Measurements from ENCODE around the gene L3MBTL4. TPM values are rescaled to one million over a fixed set of nuclear protein-coding genes. Genes with fewer than 3 reads are reported as not detected.

The L3MBTL4 gene
- total RNA-seq, 1 experiment from 2014 or later: not detected

DNA sequence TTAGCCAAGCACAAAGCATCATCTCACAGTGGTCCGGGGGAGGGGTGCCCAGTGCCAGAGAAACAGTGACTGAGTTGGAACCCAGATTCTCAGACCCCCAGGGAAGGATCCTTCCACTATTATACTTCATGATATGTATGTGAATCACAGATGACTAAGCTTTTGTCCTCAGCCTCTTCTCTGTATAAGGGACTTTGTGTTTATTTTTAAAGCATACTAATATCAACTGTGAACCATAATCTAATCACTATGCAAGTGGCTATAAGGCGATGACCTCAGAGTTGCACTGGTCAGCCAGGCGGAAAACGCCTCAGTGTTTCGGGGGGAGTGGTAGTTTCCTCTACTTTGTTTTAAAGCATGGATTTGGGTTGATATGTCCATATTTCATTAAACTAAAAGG, 359.0 kb downstream of the L3MBTL4 start:
- TF ChIP-seq, protein P1, sequence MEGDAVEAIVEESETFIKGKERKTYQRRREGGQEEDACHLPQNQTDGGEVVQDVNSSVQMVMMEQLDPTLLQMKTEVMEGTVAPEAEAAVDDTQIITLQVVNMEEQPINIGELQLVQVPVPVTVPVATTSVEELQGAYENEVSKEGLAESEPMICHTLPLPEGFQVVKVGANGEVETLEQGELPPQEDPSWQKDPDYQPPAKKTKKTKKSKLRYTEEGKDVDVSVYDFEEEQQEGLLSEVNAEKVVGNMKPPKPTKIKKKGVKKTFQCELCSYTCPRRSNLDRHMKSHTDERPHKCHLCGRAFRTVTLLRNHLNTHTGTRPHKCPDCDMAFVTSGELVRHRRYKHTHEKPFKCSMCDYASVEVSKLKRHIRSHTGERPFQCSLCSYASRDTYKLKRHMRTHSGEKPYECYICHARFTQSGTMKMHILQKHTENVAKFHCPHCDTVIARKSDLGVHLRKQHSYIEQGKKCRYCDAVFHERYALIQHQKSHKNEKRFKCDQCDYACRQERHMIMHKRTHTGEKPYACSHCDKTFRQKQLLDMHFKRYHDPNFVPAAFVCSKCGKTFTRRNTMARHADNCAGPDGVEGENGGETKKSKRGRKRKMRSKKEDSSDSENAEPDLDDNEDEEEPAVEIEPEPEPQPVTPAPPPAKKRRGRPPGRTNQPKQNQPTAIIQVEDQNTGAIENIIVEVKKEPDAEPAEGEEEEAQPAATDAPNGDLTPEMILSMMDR (IDR thresholded peaks at IDR 0.05 in 2 of 3, conservative IDR thresholded peaks at IDR 0.05 in 1 of 3; ENCODE audit: borderline replicate concordance in 1 of 3, insufficient read depth in 1 of 3, low read depth in 2 of 3, low read length in 2 of 3): no peak
- TF ChIP-seq, protein P2, sequence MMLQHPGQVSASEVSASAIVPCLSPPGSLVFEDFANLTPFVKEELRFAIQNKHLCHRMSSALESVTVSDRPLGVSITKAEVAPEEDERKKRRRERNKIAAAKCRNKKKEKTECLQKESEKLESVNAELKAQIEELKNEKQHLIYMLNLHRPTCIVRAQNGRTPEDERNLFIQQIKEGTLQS (IDR thresholded peaks at IDR 0.05): no peak
- TF ChIP-seq EZH2phosphoT487 (IDR thresholded peaks at IDR 0.05; ENCODE audit: borderline replicate concordance) (no peak), ZFX (IDR thresholded peaks at IDR 0.05) (no peak), SIN3A (IDR thresholded peaks at IDR 0.05; ENCODE audit: low read depth) (no peak), ELF1 (IDR thresholded peaks at IDR 0.05; ENCODE audit: borderline replicate concordance, low read depth) (no peak), SRF (IDR thresholded peaks at IDR 0.05; ENCODE audit: low read depth) (no peak), EGR1 (IDR thresholded peaks at IDR 0.05; ENCODE audit: low read depth) (no peak), RAD21 (IDR thresholded peaks at IDR 0.05; ENCODE audit: low read depth) (no peak), JUND (IDR thresholded peaks at IDR 0.05) (no peak), POLR2A (IDR thresholded peaks at IDR 0.05; ENCODE audit: borderline replicate concordance, extremely low read depth, insufficient read depth, insufficient read length) (no peak)
- TF ChIP-seq, protein P3, sequence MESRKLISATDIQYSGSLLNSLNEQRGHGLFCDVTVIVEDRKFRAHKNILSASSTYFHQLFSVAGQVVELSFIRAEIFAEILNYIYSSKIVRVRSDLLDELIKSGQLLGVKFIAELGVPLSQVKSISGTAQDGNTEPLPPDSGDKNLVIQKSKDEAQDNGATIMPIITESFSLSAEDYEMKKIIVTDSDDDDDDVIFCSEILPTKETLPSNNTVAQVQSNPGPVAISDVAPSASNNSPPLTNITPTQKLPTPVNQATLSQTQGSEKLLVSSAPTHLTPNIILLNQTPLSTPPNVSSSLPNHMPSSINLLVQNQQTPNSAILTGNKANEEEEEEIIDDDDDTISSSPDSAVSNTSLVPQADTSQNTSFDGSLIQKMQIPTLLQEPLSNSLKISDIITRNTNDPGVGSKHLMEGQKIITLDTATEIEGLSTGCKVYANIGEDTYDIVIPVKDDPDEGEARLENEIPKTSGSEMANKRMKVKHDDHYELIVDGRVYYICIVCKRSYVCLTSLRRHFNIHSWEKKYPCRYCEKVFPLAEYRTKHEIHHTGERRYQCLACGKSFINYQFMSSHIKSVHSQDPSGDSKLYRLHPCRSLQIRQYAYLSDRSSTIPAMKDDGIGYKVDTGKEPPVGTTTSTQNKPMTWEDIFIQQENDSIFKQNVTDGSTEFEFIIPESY (IDR thresholded peaks at IDR 0.05; ENCODE audit: extremely low read depth, insufficient replicate concordance, low read length): no peak
- TF ChIP-seq, protein P4, sequence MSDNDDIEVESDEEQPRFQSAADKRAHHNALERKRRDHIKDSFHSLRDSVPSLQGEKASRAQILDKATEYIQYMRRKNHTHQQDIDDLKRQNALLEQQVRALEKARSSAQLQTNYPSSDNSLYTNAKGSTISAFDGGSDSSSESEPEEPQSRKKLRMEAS (IDR thresholded peaks at IDR 0.05): no peak
- H3K27ac ChIP-seq (ENCODE audit: low read depth, low read length): no peak overlapping the region
- no peak overlapping the region for H3K4me3 ChIP-seq (replicated peaks in 1 of 2; ENCODE audit: low read depth in 1 of 2, low read length in 2 of 2)
- no peaks in the 10 kb centered on the region for H3K36me3 ChIP-seq (ENCODE audit: control insufficient read depth in 1 of 2, insufficient read depth in 2 of 2, low read length in 2 of 2)
- RAD21 ChIA-PET (ENCODE audit: low non-redundant PET in 1 of 2, low total read pairs in 2 of 2, uncharacterized antibody in 2 of 2, unreplicated experiment in 2 of 2): no interaction called here
- no peaks in the 10 kb centered on the region for H3K27me3 ChIP-seq (ENCODE audit: insufficient read depth, low read length)
- no TSS peak for BruUV-seq (replicated peaks)
- no peak overlapping the region for H3K4me2 ChIP-seq (ENCODE audit: low read length)
- peaks cover 6 to 25% of the 10 kb centered on the region in 2 experiments; a peak in 2 of 4 replicates for H3K9me3 ChIP-seq (ENCODE audit: control insufficient read depth in 1 of 2, insufficient read depth in 1 of 2, low read depth in 1 of 2, low read length in 2 of 2)
- DNase-seq (ENCODE audit: low read depth, low spot score) (no peak), ATAC-seq (no peak)
- H4K20me1 ChIP-seq (ENCODE audit: insufficient read depth): no peaks in the 10 kb centered on the region
- no peaks in the 10 kb centered on the region for H3K9me2 ChIP-seq (ENCODE audit: insufficient read depth)
- POLR2A ChIA-PET: no interaction called here
- no peaks in the 10 kb centered on the region for H3K4me1 ChIP-seq (ENCODE audit: control insufficient read depth in 1 of 2, insufficient read depth in 2 of 2, low read length in 2 of 2)
- H3K79me2 ChIP-seq (ENCODE audit: insufficient read depth, low read length): no peaks in the 10 kb centered on the region
- H2AFZ ChIP-seq (ENCODE audit: low read depth, low read length, poor library complexity, severe bottlenecking): no peak overlapping the region
- intact Hi-C loops (cut with micrococcal nuclease): no loop called here
- no peak overlapping the region for H3K9ac ChIP-seq (ENCODE audit: low read length)
- CTCF ChIA-PET: no interaction called here
